Measurements from ENCODE around the gene ANKS1B.

GRCh38 chr12:99769396-99769980 lies 215.2 kb downstream of the ANKS1B start:
- TF ChIP-seq POLR2A (IDR thresholded peaks at IDR 0.05), result no peak
- TF ChIP-seq, protein P1, sequence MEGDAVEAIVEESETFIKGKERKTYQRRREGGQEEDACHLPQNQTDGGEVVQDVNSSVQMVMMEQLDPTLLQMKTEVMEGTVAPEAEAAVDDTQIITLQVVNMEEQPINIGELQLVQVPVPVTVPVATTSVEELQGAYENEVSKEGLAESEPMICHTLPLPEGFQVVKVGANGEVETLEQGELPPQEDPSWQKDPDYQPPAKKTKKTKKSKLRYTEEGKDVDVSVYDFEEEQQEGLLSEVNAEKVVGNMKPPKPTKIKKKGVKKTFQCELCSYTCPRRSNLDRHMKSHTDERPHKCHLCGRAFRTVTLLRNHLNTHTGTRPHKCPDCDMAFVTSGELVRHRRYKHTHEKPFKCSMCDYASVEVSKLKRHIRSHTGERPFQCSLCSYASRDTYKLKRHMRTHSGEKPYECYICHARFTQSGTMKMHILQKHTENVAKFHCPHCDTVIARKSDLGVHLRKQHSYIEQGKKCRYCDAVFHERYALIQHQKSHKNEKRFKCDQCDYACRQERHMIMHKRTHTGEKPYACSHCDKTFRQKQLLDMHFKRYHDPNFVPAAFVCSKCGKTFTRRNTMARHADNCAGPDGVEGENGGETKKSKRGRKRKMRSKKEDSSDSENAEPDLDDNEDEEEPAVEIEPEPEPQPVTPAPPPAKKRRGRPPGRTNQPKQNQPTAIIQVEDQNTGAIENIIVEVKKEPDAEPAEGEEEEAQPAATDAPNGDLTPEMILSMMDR (IDR thresholded peaks at IDR 0.05), result no peak
